Uterus (tissue), 2 donors: ENCODE results near the gene SLAMF9.

ENCODE experiments used
- CTCF ChIP-seq, 4 experiments: fragments of 200-600 bp in 2 of 4; fragments of 450-650 bp in 2 of 4; sonication (generic) in 2 of 4; IDR thresholded peaks; one replicate each; pipeline ENCODE4 v1.5.1; 2016 to 2019; ENCODE audit warnings: antibody characterized with exemption in 4 of 4, mild to moderate bottlenecking in 2 of 4, moderate library complexity in 1 of 4
- POLR2A ChIP-seq, 2 donors: fragments of 450-650 bp; IDR thresholded peaks; one replicate each; pipeline ENCODE4 v1.6.1; 2016; ENCODE audit warnings: antibody characterized with exemption in 2 of 2, mild to moderate bottlenecking in 1 of 2, moderate library complexity in 1 of 2

GRCh38 chr1:159915571-159916241 is 38.3 kb downstream of the SLAMF9 start:
- TF ChIP-seq POLR2A (IDR thresholded peaks at IDR 0.05) = no peak
- no peak for TF ChIP-seq CTCF (IDR thresholded peaks at IDR 0.05)
